IPS-15b (cell line): ENCODE results near the gene DUOX1.

Experiments used
- H3K27me3 ChIP-seq: one replicate; pipeline ENCODE4 v1.6.1; 2013; ENCODE audit warnings: low read length; ENCODE audit not compliant: control insufficient read depth, insufficient read depth
- H3K36me3 ChIP-seq: one replicate; pipeline ENCODE4 v1.6.1; 2013; ENCODE audit warnings: low read length; ENCODE audit not compliant: control insufficient read depth, insufficient read depth
- H3K4me1 ChIP-seq: one replicate; pipeline ENCODE4 v1.6.1; 2013; ENCODE audit warnings: mild to moderate bottlenecking, low read length; ENCODE audit not compliant: control insufficient read depth, insufficient read depth
- H3K4me3 ChIP-seq: one replicate; pipeline ENCODE4 v1.5.1; 2013; ENCODE audit warnings: low read depth, low read length
- H3K9ac ChIP-seq: one replicate; pipeline ENCODE4 v1.6.1; 2013; ENCODE audit warnings: low read depth, mild to moderate bottlenecking, low read length
- H3K9me3 ChIP-seq: one replicate; pipeline ENCODE4 v1.6.1; 2013; ENCODE audit warnings: mild to moderate bottlenecking, low read length; ENCODE audit not compliant: control insufficient read depth, insufficient read depth

DUOX1 gene

GRCh38 chr15:45116482-45117307, 13.1 kb upstream of the DUOX1 start:
- no peak overlapping the region for H3K9ac ChIP-seq
- H3K9me3 ChIP-seq = no peaks in the 10 kb centered on the region
- H3K4me3 ChIP-seq = peak overlapping the region; percentile 48
- H3K36me3 ChIP-seq = no peaks in the 10 kb centered on the region
- H3K4me1 ChIP-seq = no peaks in the 10 kb centered on the region
- peaks cover 97% of the 10 kb centered on the region for H3K27me3 ChIP-seq

- no peaks in the 10 kb centered on the region for H3K4me1 ChIP-seq
- H3K36me3 ChIP-seq = no peaks in the 10 kb centered on the region
- no peaks in the 10 kb centered on the region for H3K9me3 ChIP-seq
- H3K27me3 ChIP-seq = peaks cover 92% of the 10 kb centered on the region
- no peak overlapping the region for H3K9ac ChIP-seq
- H3K4me3 ChIP-seq = peak overlapping the region; percentile 48
Observed at GRCh38 chr15:45117308-45118130, 12.3 kb upstream of the DUOX1 start.

GRCh38 chr15:45118131-45118588, 11.6 kb upstream of the DUOX1 start:
- Histone ChIP-seq H3K9me3 (no peaks in the 10 kb centered on the region), H3K4me3 (peak overlapping the region; percentile 48), H3K27me3 (peaks cover 92% of the 10 kb centered on the region), H3K36me3 (no peaks in the 10 kb centered on the region), H3K4me1 (no peaks in the 10 kb centered on the region), H3K9ac (no peak overlapping the region)

- Histone ChIP-seq H3K9ac (no peak overlapping the region), H3K27me3 (peaks cover 92% of the 10 kb centered on the region)
Observed at GRCh38 chr15:45118996-45119395, 10.8 kb upstream of the DUOX1 start.

GRCh38 chr15:45120081-45120972, 9.5 kb upstream of the DUOX1 start:
- H3K4me1 ChIP-seq = no peaks in the 10 kb centered on the region
- H3K36me3 ChIP-seq = no peaks in the 10 kb centered on the region
- no peak overlapping the region for H3K4me3 ChIP-seq
- no peak overlapping the region for H3K9ac ChIP-seq
- peaks cover 92% of the 10 kb centered on the region for H3K27me3 ChIP-seq
- H3K9me3 ChIP-seq = no peaks in the 10 kb centered on the region

More at GRCh38 chr15:45118996-45119395, 10.8 kb upstream of the DUOX1 start:
- no peak overlapping the region for H3K4me3 ChIP-seq
- no peaks in the 10 kb centered on the region for H3K9me3 ChIP-seq
- H3K4me1 ChIP-seq = no peaks in the 10 kb centered on the region
- no peaks in the 10 kb centered on the region for H3K36me3 ChIP-seq

- Histone ChIP-seq H3K4me3 (no peak overlapping the region), H3K36me3 (no peaks in the 10 kb centered on the region), H3K9me3 (no peaks in the 10 kb centered on the region), H3K9ac (no peak overlapping the region), H3K27me3 (peaks cover 92% of the 10 kb centered on the region), H3K4me1 (no peaks in the 10 kb centered on the region)
Observed at GRCh38 chr15:45121020-45121419, 8.8 kb upstream of the DUOX1 start.

- Histone ChIP-seq H3K9ac (no peak overlapping the region), H3K4me1 (no peaks in the 10 kb centered on the region), H3K27me3 (peaks cover 92% of the 10 kb centered on the region), H3K4me3 (no peak overlapping the region), H3K36me3 (no peaks in the 10 kb centered on the region), H3K9me3 (no peaks in the 10 kb centered on the region)
Observed at GRCh38 chr15:45121706-45122417, 7.9 kb upstream of the DUOX1 start.

GRCh38 chr15:45122719-45123118, 7.1 kb upstream of the DUOX1 start:
- Histone ChIP-seq H3K9me3 (no peaks in the 10 kb centered on the region), H3K27me3 (peaks cover 92% of the 10 kb centered on the region), H3K36me3 (no peaks in the 10 kb centered on the region), H3K4me1 (no peaks in the 10 kb centered on the region), H3K4me3 (no peak overlapping the region), H3K9ac (no peak overlapping the region)

- H3K9me3 ChIP-seq = no peaks in the 10 kb centered on the region
- H3K27me3 ChIP-seq = peaks cover 92% of the 10 kb centered on the region
- no peaks in the 10 kb centered on the region for H3K36me3 ChIP-seq
- no peaks in the 10 kb centered on the region for H3K4me1 ChIP-seq
- no peak overlapping the region for H3K4me3 ChIP-seq
- no peak overlapping the region for H3K9ac ChIP-seq
Observed at GRCh38 chr15:45123397-45123796, 6.4 kb upstream of the DUOX1 start.

- Histone ChIP-seq H3K27me3 (peaks cover 93% of the 10 kb centered on the region), H3K4me1 (no peaks in the 10 kb centered on the region), H3K36me3 (no peaks in the 10 kb centered on the region), H3K9ac (no peak overlapping the region), H3K4me3 (no peak overlapping the region), H3K9me3 (no peaks in the 10 kb centered on the region)
Observed at GRCh38 chr15:45126535-45127158, 3.1 kb upstream of the DUOX1 start.
